ENCODE results near the gene CTXN1.
"Not testable (repeated sequence)": the region's sequence is repeated elsewhere in the genome, so short reads cannot be mapped to it uniquely, and the experiment has no call there.

The CTXN1 gene

DNA sequence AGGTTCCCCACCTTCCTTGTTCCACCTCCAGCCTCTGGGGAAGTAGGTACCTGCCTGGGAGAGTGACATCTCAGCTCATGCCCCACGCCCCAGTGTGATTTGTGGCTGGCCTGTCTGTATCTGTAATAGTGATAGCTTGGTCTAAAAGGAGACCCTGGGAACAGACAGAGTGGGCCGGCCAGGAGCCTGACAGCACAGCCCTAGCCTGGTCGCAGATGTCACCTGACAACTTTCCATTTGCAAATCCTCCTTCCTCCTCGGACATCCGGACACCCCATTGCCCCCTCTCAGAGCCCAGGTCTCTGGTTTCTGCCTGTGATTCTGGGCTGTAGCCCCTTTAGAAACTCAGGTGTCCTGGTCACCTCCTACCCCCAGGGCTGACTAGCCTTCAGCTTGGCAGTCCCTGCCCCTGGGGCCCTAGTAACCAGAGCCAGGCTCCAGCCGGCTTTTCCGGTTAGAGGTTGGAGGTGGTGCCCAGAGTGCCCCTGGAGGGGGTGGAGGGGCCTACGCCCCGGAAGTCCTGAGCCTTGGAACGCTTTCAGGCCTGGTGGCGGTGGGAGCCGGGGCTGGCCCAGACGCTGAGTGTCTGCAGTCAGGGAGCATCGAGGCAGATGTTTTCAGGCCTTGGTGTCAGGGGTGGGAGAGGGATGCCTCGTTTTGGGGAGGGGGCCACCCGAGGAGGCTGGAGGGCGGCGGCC is 31.2 kb downstream of the CTXN1 start:
- Histone ChIP-seq H3K4me3 (ENCODE audit: low read length) (no peak overlapping the region), H3K36me3 (ENCODE audit: control insufficient read depth, insufficient read depth, low read length) (no peaks in the 10 kb centered on the region), H3K27me3 (ENCODE audit: control insufficient read depth, insufficient read depth, low read length) (no peaks in the 10 kb centered on the region), H3K9ac (ENCODE audit: low read length) (no peak overlapping the region), H3K27ac (ENCODE audit: low read depth, low read length) (no peak overlapping the region), H3K4me1 (ENCODE audit: control insufficient read depth, insufficient read depth, low read length) (no peaks in the 10 kb centered on the region)

DNA sequence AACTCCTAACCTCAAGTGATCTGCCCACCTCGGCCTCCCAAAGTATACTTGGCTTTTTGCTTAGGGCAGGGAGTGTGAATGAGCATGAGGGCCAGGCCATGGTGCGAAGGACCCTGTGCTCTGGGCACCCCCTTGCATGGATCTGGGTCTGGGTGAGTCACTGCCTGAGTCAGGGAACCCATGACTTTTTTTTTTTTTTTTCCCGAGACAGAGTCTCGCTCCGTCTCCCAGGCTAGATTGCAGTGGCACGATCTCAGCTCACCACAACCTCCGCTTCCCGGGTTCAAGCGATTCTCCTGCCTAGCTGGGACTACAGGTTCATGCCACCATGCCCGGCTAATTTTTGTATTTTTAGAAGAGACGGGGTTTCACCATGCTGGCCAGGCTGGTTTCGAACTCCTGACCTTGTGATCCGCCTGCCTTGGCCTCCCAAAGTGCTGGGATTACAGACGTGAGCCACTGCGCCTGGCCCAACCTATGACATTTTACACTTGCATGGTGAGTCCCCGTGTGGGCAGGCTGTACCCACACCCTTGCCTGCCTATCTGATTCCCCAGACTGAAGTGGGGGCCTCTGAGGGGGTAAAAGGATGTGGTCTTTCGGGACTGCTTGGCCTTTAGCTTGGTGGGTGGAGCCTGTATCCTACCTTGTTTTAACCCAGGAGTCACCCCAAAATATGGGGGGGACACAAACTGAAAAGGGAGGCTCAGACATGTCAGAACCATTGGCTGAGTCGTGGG is 32.4 kb downstream of the CTXN1 start:
- not testable (repeated sequence) for H3K4me3 ChIP-seq (ENCODE audit: low read length); H3K27me3 ChIP-seq (ENCODE audit: control insufficient read depth, insufficient read depth, low read length); H3K36me3 ChIP-seq (ENCODE audit: control insufficient read depth, insufficient read depth, low read length); H3K4me1 ChIP-seq (ENCODE audit: control insufficient read depth, insufficient read depth, low read length); H3K9ac ChIP-seq (ENCODE audit: low read length); H3K27ac ChIP-seq (ENCODE audit: low read depth, low read length)

DNA sequence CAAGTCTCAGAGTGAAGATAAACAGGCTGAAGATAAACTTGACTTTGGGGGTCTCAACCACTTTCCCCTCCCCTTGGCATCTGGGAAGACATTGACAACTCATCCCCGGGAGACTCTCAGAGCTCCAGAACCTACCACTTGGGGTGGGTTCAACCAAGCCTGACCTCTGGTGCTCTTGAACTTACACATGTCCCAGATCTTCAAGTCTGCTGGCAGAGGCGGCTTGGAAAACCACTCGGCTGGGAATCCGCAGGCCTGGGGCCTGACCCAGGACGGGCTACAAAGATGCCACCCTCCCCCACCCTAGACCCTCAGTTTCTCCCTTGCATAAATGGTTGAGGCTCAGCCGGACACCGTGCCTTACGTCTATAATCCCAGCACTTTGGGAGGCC is 37.1 kb downstream of the CTXN1 start:
- no peak overlapping the region for H3K27ac ChIP-seq (ENCODE audit: low read depth, low read length)
- H3K27me3 ChIP-seq (ENCODE audit: control insufficient read depth, insufficient read depth, low read length), result peaks cover 10% of the 10 kb centered on the region
- H3K4me3 ChIP-seq (ENCODE audit: low read length), result peak overlapping the region; percentile 32
- no peaks in the 10 kb centered on the region for H3K36me3 ChIP-seq (ENCODE audit: control insufficient read depth, insufficient read depth, low read length)
- H3K9ac ChIP-seq (ENCODE audit: low read length), result no peak overlapping the region
- H3K4me1 ChIP-seq (ENCODE audit: control insufficient read depth, insufficient read depth, low read length), result no peaks in the 10 kb centered on the region

DNA sequence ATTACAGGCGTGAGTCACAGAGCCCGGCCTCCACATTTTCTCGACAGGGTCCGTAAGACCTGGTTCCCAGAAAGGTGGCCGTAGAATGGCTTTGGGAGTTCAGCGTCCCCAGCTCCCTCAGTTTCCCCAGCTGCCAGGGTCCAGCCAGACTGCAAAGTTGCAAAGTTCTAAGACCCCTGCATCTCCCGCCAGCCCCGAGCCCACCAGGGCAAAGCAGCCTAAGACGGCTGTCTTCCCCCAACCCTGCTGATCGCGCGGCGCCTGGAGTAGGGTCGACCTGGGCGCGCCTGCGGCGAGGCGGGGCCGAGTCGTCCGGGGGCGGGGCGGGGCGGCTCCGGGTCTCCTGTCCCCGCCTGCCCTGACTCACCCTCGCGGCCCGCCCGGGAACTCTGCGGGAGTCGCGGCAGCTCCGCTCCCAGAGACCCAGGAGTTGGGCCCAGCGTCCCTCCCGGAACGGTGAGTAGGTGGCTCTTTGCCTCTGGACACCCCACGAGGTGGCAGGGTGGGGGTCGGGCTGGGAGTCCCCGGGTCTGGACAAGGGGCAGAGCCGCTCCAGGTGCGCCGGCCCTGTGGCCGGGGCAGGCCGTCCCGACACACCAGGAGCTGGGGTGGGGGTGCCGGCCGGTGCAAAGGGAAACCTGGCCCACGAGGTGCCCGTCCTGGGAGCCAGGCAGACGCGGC is 37.6 kb downstream of the CTXN1 start, which contains the start of gene LRRC8E:
Gene LRRC8E, plus strand, starts transcription at position 366 of the 681 bp plus-strand sequence. CDS start 7,094 bp downstream, outside the sequence.
- Histone ChIP-seq H3K9ac (ENCODE audit: low read length) (no peak within 1 kb of the TSS), H3K4me3 (ENCODE audit: low read length) (peak within 1 kb of the TSS; percentile 32), H3K36me3 (ENCODE audit: control insufficient read depth, insufficient read depth, low read length) (no peaks in the 10 kb centered on the region), H3K4me1 (ENCODE audit: control insufficient read depth, insufficient read depth, low read length) (no peaks in the 10 kb centered on the region), H3K27ac (ENCODE audit: low read depth, low read length) (no peak within 1 kb of the TSS), H3K27me3 (ENCODE audit: control insufficient read depth, insufficient read depth, low read length) (peaks cover 10% of the 10 kb centered on the region)

DNA sequence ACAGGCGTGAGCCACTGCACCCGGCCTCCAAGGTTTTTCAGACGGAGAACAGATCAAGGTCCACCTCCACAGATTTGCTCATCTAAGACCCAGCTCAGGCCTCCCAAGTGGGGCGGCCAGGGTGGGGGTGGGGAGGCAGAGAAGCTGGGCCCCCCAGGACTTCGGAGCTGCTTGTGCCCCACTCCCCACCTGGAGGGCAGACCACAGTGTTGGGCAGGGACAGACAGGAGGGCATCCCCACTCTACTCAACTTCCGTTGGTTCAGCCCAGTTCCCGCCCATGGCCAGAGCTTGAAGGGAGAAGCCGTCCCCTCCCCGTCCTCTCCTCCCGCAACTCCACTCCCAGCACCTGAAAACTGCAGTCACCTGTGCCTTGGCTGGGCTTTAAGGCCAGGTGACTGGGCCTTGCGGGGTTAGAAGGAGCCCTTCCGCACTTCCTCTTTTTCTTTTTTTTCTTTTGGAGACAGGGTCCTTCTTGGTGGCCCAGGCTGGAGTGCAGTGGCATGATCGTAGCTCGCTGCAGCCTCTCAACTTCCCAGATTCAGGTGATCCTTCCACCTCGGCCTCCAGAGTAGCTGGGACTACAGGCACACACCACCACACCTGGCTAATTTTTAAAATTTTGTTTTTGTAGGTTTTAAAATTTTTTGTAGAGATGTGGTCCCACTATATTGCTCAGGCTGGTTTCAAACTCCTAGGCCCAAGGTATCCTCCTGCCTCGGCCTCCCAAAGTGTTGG is 38.4 kb downstream of the CTXN1 start:
- Histone ChIP-seq H3K9ac (ENCODE audit: low read length) (no peak overlapping the region), H3K27me3 (ENCODE audit: control insufficient read depth, insufficient read depth, low read length) (peaks cover 10% of the 10 kb centered on the region), H3K4me3 (ENCODE audit: low read length) (no peak overlapping the region)

DNA sequence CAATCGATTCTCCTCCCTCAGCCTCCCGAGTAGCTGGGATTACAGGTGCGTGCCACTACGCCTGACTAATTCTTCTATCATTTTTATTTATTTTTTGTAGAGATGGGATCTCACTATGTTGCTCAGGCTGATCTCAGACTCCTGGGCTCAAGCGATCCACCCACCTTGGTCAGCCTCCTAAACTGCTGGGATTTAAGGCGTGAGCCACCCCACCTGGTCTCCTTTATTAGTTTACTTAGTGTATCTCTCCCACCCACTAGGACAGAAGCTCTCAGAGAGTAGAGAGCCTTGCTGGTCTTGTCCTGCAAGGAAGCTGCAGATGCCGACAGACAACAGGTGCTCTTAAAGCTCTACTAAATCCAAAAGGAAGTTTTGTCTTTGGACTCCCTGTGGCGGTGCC is 40.1 kb downstream of the CTXN1 start:
- Histone ChIP-seq H3K9ac (ENCODE audit: low read length) (no peak overlapping the region), H3K36me3 (ENCODE audit: control insufficient read depth, insufficient read depth, low read length) (no peaks in the 10 kb centered on the region), H3K4me3 (ENCODE audit: low read length) (no peak overlapping the region), H3K27ac (ENCODE audit: low read depth, low read length) (no peak overlapping the region), H3K27me3 (ENCODE audit: control insufficient read depth, insufficient read depth, low read length) (peaks cover 10% of the 10 kb centered on the region), H3K4me1 (ENCODE audit: control insufficient read depth, insufficient read depth, low read length) (no peaks in the 10 kb centered on the region)

More for the DNA sequence above, 38.4 kb downstream of the CTXN1 start:
- Histone ChIP-seq H3K27ac (ENCODE audit: low read depth, low read length) (no peak overlapping the region), H3K36me3 (ENCODE audit: control insufficient read depth, insufficient read depth, low read length) (no peaks in the 10 kb centered on the region), H3K4me1 (ENCODE audit: control insufficient read depth, insufficient read depth, low read length) (no peaks in the 10 kb centered on the region)

DNA sequence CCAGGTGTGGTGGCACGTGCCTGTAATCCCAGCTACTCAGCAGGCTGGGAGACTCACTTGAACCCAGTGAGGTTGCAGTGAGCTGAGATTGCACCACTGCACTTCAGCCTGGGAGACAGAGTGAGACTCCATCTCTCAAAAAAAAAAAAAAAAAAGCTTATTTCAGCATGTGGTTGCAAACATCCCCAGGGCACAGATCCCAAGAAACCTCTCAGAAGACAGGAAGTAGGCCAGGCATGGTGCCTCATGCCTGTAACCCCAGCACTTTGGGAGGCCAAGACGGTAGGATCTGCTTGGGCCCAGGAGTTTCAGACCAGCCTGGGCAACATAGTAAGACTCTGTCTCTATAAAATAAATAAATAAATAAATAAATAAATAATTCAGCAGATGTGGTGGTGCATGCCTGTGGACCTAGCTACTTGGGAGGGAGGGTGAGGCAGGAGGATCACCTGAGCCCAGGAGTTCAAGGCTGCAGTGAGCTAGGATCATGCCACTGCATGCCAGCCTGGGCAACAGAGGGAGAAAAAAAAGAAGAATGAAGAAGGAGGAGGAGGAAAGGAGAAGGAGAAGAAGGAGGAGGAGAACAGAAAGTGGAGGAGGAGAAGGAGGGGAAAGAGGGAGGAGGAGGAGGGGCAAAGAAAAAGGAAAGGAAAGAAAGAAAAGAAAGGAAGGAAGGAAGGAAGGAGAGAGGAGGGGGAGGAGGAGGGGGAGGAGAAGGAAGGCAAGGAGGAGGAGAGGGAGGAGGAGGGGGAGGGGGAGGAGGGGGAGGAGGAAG is 42.0 kb downstream of the CTXN1 start:
- Histone ChIP-seq H3K4me1 (ENCODE audit: control insufficient read depth, insufficient read depth, low read length) (no peaks in the 10 kb centered on the region), H3K27ac (ENCODE audit: low read depth, low read length) (no peak overlapping the region), H3K27me3 (ENCODE audit: control insufficient read depth, insufficient read depth, low read length) (peaks cover 9% of the 10 kb centered on the region), H3K36me3 (ENCODE audit: control insufficient read depth, insufficient read depth, low read length) (no peaks in the 10 kb centered on the region), H3K4me3 (ENCODE audit: low read length) (no peak overlapping the region), H3K9ac (ENCODE audit: low read length) (no peak overlapping the region)

DNA sequence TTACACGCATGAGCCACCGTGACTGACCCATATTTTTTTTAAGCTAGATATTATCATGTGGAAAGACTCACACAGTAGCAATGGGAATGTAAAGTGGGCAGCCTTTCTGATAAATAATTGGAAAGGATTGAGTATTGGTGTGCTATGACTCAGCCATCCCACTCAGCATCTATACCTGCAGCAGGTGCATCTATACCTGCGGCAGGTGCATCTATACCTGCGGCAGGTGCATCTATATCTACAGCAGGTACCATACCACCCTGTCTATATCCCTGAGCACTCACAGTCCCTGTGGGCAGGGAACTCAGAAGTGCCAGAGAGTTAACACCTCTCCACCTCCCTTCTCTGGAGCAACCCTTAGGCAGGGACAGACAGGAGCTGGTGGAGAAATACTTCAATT is 42.8 kb downstream of the CTXN1 start:
- H3K27ac ChIP-seq (ENCODE audit: low read depth, low read length), result no peak overlapping the region
- H3K4me3 ChIP-seq (ENCODE audit: low read length), result no peak overlapping the region
- no peaks in the 10 kb centered on the region for H3K4me1 ChIP-seq (ENCODE audit: control insufficient read depth, insufficient read depth, low read length)
- H3K27me3 ChIP-seq (ENCODE audit: control insufficient read depth, insufficient read depth, low read length), result peaks cover 2% of the 10 kb centered on the region
- H3K9ac ChIP-seq (ENCODE audit: low read length), result no peak overlapping the region
- H3K36me3 ChIP-seq (ENCODE audit: control insufficient read depth, insufficient read depth, low read length), result no peaks in the 10 kb centered on the region

DNA sequence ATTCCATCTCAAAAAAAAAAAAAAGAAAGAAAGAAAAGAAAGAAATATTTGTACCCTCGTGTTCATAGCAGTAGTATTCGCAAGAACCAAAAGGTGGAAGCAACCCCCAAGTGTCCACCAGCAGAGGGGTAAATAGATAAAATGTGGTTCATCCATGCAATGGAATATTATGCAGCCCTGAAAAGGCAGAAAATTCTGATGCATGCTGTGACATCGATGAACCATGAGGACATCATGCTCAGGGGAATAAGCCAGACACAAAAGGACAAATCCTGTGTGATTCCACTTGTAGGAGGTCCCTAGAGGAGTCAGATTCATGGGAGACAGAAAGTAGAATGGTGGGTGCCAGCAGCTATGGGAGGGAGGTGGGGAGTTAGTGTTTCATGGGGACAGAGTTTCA is 44.0 kb downstream of the CTXN1 start:
- Histone ChIP-seq H3K9ac (ENCODE audit: low read length) (no peak overlapping the region), H3K27ac (ENCODE audit: low read depth, low read length) (no peak overlapping the region), H3K4me3 (ENCODE audit: low read length) (no peak overlapping the region), H3K36me3 (ENCODE audit: control insufficient read depth, insufficient read depth, low read length) (no peaks in the 10 kb centered on the region), H3K4me1 (ENCODE audit: control insufficient read depth, insufficient read depth, low read length) (no peaks in the 10 kb centered on the region), H3K27me3 (ENCODE audit: control insufficient read depth, insufficient read depth, low read length) (no peaks in the 10 kb centered on the region)

DNA sequence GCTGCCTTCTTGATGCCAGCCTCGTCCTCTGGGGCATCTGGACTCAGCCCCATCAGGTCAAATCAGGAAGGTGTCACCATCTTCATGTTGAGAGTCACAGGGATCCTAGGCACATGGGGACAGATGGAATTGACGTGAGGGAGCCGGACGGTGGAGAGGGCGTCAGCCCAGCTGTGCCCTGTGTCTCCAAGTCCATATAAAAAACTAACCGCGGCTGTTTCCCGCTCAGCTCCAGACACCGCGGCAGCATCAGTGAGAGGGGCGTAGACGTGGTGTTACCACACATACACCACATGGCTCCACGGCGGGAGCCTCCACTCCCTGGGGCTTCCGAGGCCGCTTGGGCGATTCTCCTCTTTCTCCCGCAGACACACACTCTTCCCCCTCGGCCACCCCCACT is 46.1 kb downstream of the CTXN1 start:
- Histone ChIP-seq H3K4me3 (ENCODE audit: low read length) (no peak overlapping the region), H3K27me3 (ENCODE audit: control insufficient read depth, insufficient read depth, low read length) (peaks cover under 1% of the 10 kb centered on the region), H3K27ac (ENCODE audit: low read depth, low read length) (no peak overlapping the region), H3K9ac (ENCODE audit: low read length) (no peak overlapping the region), H3K4me1 (ENCODE audit: control insufficient read depth, insufficient read depth, low read length) (no peaks in the 10 kb centered on the region), H3K36me3 (ENCODE audit: control insufficient read depth, insufficient read depth, low read length) (no peaks in the 10 kb centered on the region)

DNA sequence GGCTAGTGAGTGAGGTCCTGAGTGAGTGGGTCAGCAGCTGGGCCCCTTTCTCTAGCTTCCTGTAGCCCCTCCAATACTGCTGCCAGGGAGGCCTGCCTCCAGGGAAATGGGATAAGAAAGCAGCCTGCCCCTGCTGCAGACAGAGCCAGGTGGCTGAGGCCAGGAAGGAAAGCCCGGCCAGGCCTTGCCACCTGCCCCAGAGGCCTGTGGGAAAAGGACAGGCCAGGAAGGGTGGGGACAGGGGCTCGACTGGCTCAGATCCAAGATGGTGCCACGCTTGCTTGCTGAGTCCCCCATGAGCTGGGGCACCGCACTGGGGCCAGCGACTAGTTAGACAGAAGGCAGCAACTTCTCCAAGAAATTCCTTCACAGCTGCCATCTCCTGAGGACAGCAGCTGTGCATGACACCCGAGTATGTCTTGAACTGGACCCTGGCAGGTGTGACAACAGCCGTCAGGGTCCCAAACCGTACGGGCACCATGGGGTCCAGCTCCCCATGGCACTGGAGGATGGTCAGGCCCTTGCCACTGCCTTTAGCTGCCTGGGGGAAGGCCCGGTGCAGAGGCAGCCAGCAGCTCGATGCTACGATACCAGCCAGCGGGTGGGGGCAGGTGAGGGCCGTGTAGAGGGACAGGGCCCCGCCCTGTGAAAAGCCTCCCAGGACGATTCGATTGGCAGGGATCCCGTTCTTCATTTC is 46.7 kb downstream of the CTXN1 start:
- Histone ChIP-seq H3K9ac (ENCODE audit: low read length) (no peak overlapping the region), H3K36me3 (ENCODE audit: control insufficient read depth, insufficient read depth, low read length) (no peaks in the 10 kb centered on the region)

More for the DNA sequence above, 46.7 kb downstream of the CTXN1 start:
- Histone ChIP-seq H3K27ac (ENCODE audit: low read depth, low read length) (no peak overlapping the region), H3K4me3 (ENCODE audit: low read length) (no peak overlapping the region), H3K27me3 (ENCODE audit: control insufficient read depth, insufficient read depth, low read length) (peaks cover 7% of the 10 kb centered on the region), H3K4me1 (ENCODE audit: control insufficient read depth, insufficient read depth, low read length) (no peaks in the 10 kb centered on the region)
